PFSK-1 (cell line): ENCODE data around the gene RNF152.

ENCODE experiments used
- SIN3A ChIP-seq: IDR thresholded peaks from 2 replicates; pipeline ENCODE4 v1.6.1; 2012; ENCODE audit warnings: mild to moderate bottlenecking, low read length, moderate library complexity, borderline replicate concordance; ENCODE audit not compliant: insufficient read depth
- TF ChIP-seq, protein P1 (sequence below), 2 experiments: IDR thresholded peaks; 2 replicates each; pipeline versions ENCODE4 v1.6.1 to v1.8.0; 2011 to 2012; ENCODE audit warnings: low read depth in 2 of 2, low read length in 2 of 2, control low read depth in 1 of 2, inconsistent platforms in 1 of 2, mild to moderate bottlenecking in 1 of 2, moderate library complexity in 1 of 2; ENCODE audit not compliant: insufficient read depth in 1 of 2

DNA sequence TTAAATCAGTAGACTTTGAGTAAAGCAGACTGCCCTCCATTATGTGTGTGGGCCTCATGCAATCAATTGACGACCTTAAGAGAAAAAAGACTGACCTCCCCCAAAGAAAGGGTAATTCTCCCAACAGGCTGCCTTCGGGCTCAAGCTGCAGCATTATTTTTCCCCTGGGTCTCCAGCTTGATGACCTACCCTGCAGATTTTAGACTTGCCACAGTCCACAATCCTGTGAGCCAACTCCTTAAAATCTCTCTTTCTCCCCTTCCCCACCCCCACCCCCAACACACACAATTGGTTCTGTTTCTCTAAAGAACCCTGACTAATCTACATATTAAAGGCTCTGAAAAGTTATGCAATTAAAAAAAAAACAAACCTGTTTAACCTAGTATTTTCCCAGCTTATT, 89.4 kb downstream of the RNF152 start:
- no peak for TF ChIP-seq SIN3A
- TF ChIP-seq, protein P1, sequence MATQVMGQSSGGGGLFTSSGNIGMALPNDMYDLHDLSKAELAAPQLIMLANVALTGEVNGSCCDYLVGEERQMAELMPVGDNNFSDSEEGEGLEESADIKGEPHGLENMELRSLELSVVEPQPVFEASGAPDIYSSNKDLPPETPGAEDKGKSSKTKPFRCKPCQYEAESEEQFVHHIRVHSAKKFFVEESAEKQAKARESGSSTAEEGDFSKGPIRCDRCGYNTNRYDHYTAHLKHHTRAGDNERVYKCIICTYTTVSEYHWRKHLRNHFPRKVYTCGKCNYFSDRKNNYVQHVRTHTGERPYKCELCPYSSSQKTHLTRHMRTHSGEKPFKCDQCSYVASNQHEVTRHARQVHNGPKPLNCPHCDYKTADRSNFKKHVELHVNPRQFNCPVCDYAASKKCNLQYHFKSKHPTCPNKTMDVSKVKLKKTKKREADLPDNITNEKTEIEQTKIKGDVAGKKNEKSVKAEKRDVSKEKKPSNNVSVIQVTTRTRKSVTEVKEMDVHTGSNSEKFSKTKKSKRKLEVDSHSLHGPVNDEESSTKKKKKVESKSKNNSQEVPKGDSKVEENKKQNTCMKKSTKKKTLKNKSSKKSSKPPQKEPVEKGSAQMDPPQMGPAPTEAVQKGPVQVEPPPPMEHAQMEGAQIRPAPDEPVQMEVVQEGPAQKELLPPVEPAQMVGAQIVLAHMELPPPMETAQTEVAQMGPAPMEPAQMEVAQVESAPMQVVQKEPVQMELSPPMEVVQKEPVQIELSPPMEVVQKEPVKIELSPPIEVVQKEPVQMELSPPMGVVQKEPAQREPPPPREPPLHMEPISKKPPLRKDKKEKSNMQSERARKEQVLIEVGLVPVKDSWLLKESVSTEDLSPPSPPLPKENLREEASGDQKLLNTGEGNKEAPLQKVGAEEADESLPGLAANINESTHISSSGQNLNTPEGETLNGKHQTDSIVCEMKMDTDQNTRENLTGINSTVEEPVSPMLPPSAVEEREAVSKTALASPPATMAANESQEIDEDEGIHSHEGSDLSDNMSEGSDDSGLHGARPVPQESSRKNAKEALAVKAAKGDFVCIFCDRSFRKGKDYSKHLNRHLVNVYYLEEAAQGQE (IDR thresholded peaks at IDR 0.05; ENCODE audit: insufficient read depth in 1 of 2, low read depth in 2 of 2, low read length in 2 of 2): no peak
